Fibroblast of pulmonary artery (primary cell): ENCODE results near the gene GEMIN2.
A peak's percentile ranks its signal among the peaks of the same experiment; 100 is the strongest.
"Not testable (repeated sequence)": the region's sequence is repeated elsewhere in the genome, so short reads cannot be mapped to it uniquely, and the experiment has no call there.

Experiments
- DNase-seq: peaks from one replicate; pipeline ENCODE4 v3.0.0-alpha.2; 2010; ENCODE audit warnings: low read depth
- H3K4me3 ChIP-seq: replicated peaks from 2 replicates; pipeline ENCODE4 v1.5.1; 2011; ENCODE audit warnings: low read depth, mild to moderate bottlenecking, control low read depth, low read length, moderate library complexity
- CTCF ChIP-seq: IDR thresholded peaks from 2 replicates; pipeline ENCODE4 v1.5.1; 2011; ENCODE audit warnings: mild to moderate bottlenecking, control low read depth, low read length, inconsistent platforms; ENCODE audit errors: missing control alignments

GEMIN2 gene

GRCh38 chr14:39154594-39155189, 40.6 kb downstream of the GEMIN2 start:
- TF ChIP-seq CTCF, result no peak
- H3K4me3 ChIP-seq, result no peak overlapping the region
- DNase-seq, result no peak

- DNase-seq, result no peak
- TF ChIP-seq CTCF, result no peak
- H3K4me3 ChIP-seq, result no peak overlapping the region
These were observed 43.4 kb downstream of the GEMIN2 start for GRCh38 chr14:39157491-39157890.

- no peak for DNase-seq
- H3K4me3 ChIP-seq, result no peak overlapping the region
- TF ChIP-seq CTCF, result no peak
These were observed 44.2 kb downstream of the GEMIN2 start for GRCh38 chr14:39158222-39158858.

GRCh38 chr14:39160494-39160893, 46.4 kb downstream of the GEMIN2 start:
- no peak for DNase-seq
- no peak overlapping the region for H3K4me3 ChIP-seq

GRCh38 chr14:39167797-39168320, 53.7 kb downstream of the GEMIN2 start:
- not testable (repeated sequence) for DNase-seq
- H3K4me3 ChIP-seq, result peak overlapping the region; percentile 97

More at GRCh38 chr14:39160494-39160893, 46.4 kb downstream of the GEMIN2 start:
- no peak for TF ChIP-seq CTCF

- no peak for DNase-seq
- no peak for TF ChIP-seq CTCF
- peak overlapping the region; percentile 97 for H3K4me3 ChIP-seq
These were observed 54.5 kb downstream of the GEMIN2 start for GRCh38 chr14:39168591-39168990.

GRCh38 chr14:39169541-39169900, 55.4 kb downstream of the GEMIN2 start:
- DNase-seq, result no peak
- TF ChIP-seq CTCF, result no peak
- peak overlapping the region; percentile 97 for H3K4me3 ChIP-seq
